WTC11 (cell line): Measurements from ENCODE around the gene MYPN. TPM values are rescaled to one million over a fixed set of nuclear protein-coding genes. Genes with fewer than 3 reads are reported as not detected.

Experiments used
- ATAC-seq: fragments of 200-7000 bp; cut with Tn5 transposase; 2 replicates; pipeline ENCODE4 v1.10.0; 2021; ENCODE audit warnings: mild to moderate bottlenecking, moderate library complexity
- CTCF ChIA-PET: fragments of 300-600 bp; sonication (Branson Sonifier 250); formaldehyde crosslinking; loops from one replicate; lab custom pipeline; 2021; ENCODE audit warnings: antibody characterized with exemption; lab: Charles Lee
- POLR2A ChIA-PET: fragments of 350-600 bp; sonication (Branson Sonifier 250); formaldehyde crosslinking; loops from one replicate; lab custom pipeline; 2021; ENCODE audit warnings: antibody characterized with exemption; lab: Charles Lee
- DNase-seq: peaks from one replicate; pipeline ENCODE4 v3.0.0; 2021; ENCODE audit warnings: low spot score
- H3K27ac Mint-ChIP-seq: 2 replicates; pipeline ENCODE4 v1.8.0; 2021; ENCODE audit warnings: mixed read lengths
- H3K27me3 Mint-ChIP-seq: 2 replicates; pipeline ENCODE4 v1.8.0; 2021; ENCODE audit warnings: low read depth, mild to moderate bottlenecking, moderate library complexity, mixed read lengths
- H3K36me3 Mint-ChIP-seq: 2 replicates; pipeline ENCODE4 v1.8.0; 2021; ENCODE audit warnings: mixed read lengths
- H3K4me1 Mint-ChIP-seq: 2 replicates; pipeline ENCODE4 v1.8.0; 2022; ENCODE audit warnings: mixed read lengths
- H3K4me3 Mint-ChIP-seq: 2 replicates; pipeline ENCODE4 v1.8.0; 2021; ENCODE audit warnings: mild to moderate bottlenecking, moderate library complexity, mixed read lengths
- H3K9me3 Mint-ChIP-seq: 2 replicates; pipeline ENCODE4 v1.8.0; 2021; ENCODE audit warnings: mixed read lengths
- ATF3 ChIP-seq: sonication (generic); formaldehyde crosslinking; conservative IDR thresholded peaks from 2 replicates; pipeline ENCODE4 v1.8.1; 2022; ENCODE audit warnings: mild to moderate bottlenecking, missing genetic modification reagents
- CDX4 ChIP-seq: fragments of 250-450 bp; sonication (Bioruptor Pico); IDR thresholded peaks from 2 replicates; pipeline ENCODE4 v1.9.0; 2021; ENCODE audit warnings: moderate library complexity, mild to moderate bottlenecking, inconsistent platforms, borderline replicate concordance
- CREM ChIP-seq: sonication (generic); formaldehyde crosslinking; IDR thresholded peaks from 2 replicates; pipeline ENCODE4 v1.8.1; 2022; ENCODE audit warnings: mild to moderate bottlenecking, missing genetic modification reagents, moderate library complexity
- ESRRA ChIP-seq: sonication (generic); formaldehyde crosslinking; IDR thresholded peaks from 2 replicates; pipeline ENCODE4 v1.8.1; 2022; ENCODE audit warnings: mild to moderate bottlenecking, missing genetic modification reagents, borderline replicate concordance
- ETV6 ChIP-seq: sonication (generic); formaldehyde crosslinking; IDR thresholded peaks from 2 replicates; pipeline ENCODE4 v1.8.1; 2022; ENCODE audit warnings: mild to moderate bottlenecking, missing genetic modification reagents
- FOXJ3 ChIP-seq: sonication (generic); formaldehyde crosslinking; IDR thresholded peaks from 2 replicates; pipeline ENCODE4 v1.9.0; 2021; ENCODE audit warnings: missing genetic modification reagents, mild to moderate bottlenecking, borderline replicate concordance
- FOXK1 ChIP-seq: sonication (generic); formaldehyde crosslinking; IDR thresholded peaks from 2 replicates; pipeline ENCODE4 v1.8.0; 2022; ENCODE audit warnings: mild to moderate bottlenecking, moderate library complexity, missing genetic modification reagents
- HMGXB4 ChIP-seq: sonication (generic); formaldehyde crosslinking; IDR thresholded peaks from 2 replicates; pipeline ENCODE4 v1.8.1; 2023; ENCODE audit warnings: mild to moderate bottlenecking, moderate library complexity, missing genetic modification reagents
- JUN ChIP-seq: sonication (generic); formaldehyde crosslinking; IDR thresholded peaks from 2 replicates; pipeline ENCODE4 v1.8.0; 2023; ENCODE audit warnings: mild to moderate bottlenecking, missing genetic modification reagents
- KAT7 ChIP-seq: sonication (generic); formaldehyde crosslinking; IDR thresholded peaks from 2 replicates; pipeline ENCODE4 v1.8.1; 2023; ENCODE audit warnings: missing genetic modification reagents, mild to moderate bottlenecking, borderline replicate concordance
- MYBL2 ChIP-seq: sonication (generic); formaldehyde crosslinking; IDR thresholded peaks from 2 replicates; pipeline ENCODE4 v1.8.1; 2023; ENCODE audit warnings: mild to moderate bottlenecking, moderate library complexity, missing genetic modification reagents
- NR1H2 ChIP-seq: sonication (generic); formaldehyde crosslinking; IDR thresholded peaks from 2 replicates; pipeline ENCODE4 v1.9.0; 2021; ENCODE audit warnings: mild to moderate bottlenecking, moderate library complexity, missing genetic modification reagents
- OVOL2 ChIP-seq: fragments of 250-450 bp; sonication (Bioruptor Pico); IDR thresholded peaks from 2 replicates; pipeline ENCODE4 v1.9.0; 2021; ENCODE audit warnings: mild to moderate bottlenecking, borderline replicate concordance
- SOX15 ChIP-seq: fragments of 250-450 bp; sonication (Bioruptor Pico); IDR thresholded peaks from 2 replicates; pipeline ENCODE4 v1.9.0; 2021; ENCODE audit warnings: mild to moderate bottlenecking
- ZBTB43 ChIP-seq: sonication (generic); formaldehyde crosslinking; IDR thresholded peaks from 2 replicates; pipeline ENCODE4 v1.8.1; 2023; ENCODE audit warnings: mild to moderate bottlenecking, missing genetic modification reagents
- ZNF138 ChIP-seq: sonication (generic); formaldehyde crosslinking; conservative IDR thresholded peaks from 2 replicates; pipeline ENCODE4 v1.8.1; 2022; ENCODE audit warnings: mild to moderate bottlenecking, moderate library complexity, missing genetic modification reagents
- ZNF232 ChIP-seq: sonication (generic); formaldehyde crosslinking; IDR thresholded peaks from 2 replicates; pipeline ENCODE4 v1.8.0; 2022; ENCODE audit warnings: mild to moderate bottlenecking, missing genetic modification reagents
- total RNA-seq: library from RNA; stranded (reverse); gene quantifications from 3 replicates; pipeline ENCODE4 v1.2.3, GENCODE V29; 2021
- TF ChIP-seq, protein P1 (sequence below): sonication (generic); formaldehyde crosslinking; IDR thresholded peaks from 2 replicates; pipeline ENCODE4 v1.8.1; 2022; ENCODE audit warnings: missing genetic modification reagents, borderline replicate concordance
- TF ChIP-seq, protein P2 (sequence below): fragments of 250-450 bp; sonication (Bioruptor Pico); IDR thresholded peaks from 2 replicates; pipeline ENCODE4 v1.9.0; 2021; ENCODE audit warnings: mild to moderate bottlenecking

The MYPN gene
- total RNA-seq, 1 experiment from 2014 or later, result not detected

- Mint-ChIP-seq H3K27ac (no peak overlapping the region), H3K36me3 (no peaks in the 10 kb centered on the region), H3K4me3 (no peak overlapping the region), H3K9me3 (no peaks in the 10 kb centered on the region), H3K27me3 (no peaks in the 10 kb centered on the region), H3K4me1 (peaks cover 10% of the 10 kb centered on the region; the same call in 1 of the 2 replicates)
- DNase-seq (no peak), ATAC-seq (no peak)
- ChIA-PET POLR2A (no interaction called here), CTCF (no interaction called here)
- no peak for TF ChIP-seq ETV6 (CRISPR knock-in tag)
- TF ChIP-seq, protein P1, sequence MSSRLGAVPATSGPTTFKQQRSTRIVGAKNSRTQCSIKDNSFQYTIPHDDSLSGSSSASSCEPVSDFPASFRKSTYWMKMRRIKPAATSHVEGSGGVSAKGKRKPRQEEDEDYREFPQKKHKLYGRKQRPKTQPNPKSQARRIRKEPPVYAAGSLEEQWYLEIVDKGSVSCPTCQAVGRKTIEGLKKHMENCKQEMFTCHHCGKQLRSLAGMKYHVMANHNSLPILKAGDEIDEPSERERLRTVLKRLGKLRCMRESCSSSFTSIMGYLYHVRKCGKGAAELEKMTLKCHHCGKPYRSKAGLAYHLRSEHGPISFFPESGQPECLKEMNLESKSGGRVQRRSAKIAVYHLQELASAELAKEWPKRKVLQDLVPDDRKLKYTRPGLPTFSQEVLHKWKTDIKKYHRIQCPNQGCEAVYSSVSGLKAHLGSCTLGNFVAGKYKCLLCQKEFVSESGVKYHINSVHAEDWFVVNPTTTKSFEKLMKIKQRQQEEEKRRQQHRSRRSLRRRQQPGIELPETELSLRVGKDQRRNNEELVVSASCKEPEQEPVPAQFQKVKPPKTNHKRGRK (CRISPR knock-in tag), result no peak
- TF ChIP-seq CREM, result no peak
- TF ChIP-seq ESRRA (CRISPR knock-in tag), result no peak
- TF ChIP-seq, protein P2, sequence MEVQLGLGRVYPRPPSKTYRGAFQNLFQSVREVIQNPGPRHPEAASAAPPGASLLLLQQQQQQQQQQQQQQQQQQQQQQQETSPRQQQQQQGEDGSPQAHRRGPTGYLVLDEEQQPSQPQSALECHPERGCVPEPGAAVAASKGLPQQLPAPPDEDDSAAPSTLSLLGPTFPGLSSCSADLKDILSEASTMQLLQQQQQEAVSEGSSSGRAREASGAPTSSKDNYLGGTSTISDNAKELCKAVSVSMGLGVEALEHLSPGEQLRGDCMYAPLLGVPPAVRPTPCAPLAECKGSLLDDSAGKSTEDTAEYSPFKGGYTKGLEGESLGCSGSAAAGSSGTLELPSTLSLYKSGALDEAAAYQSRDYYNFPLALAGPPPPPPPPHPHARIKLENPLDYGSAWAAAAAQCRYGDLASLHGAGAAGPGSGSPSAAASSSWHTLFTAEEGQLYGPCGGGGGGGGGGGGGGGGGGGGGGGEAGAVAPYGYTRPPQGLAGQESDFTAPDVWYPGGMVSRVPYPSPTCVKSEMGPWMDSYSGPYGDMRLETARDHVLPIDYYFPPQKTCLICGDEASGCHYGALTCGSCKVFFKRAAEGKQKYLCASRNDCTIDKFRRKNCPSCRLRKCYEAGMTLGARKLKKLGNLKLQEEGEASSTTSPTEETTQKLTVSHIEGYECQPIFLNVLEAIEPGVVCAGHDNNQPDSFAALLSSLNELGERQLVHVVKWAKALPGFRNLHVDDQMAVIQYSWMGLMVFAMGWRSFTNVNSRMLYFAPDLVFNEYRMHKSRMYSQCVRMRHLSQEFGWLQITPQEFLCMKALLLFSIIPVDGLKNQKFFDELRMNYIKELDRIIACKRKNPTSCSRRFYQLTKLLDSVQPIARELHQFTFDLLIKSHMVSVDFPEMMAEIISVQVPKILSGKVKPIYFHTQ (CRISPR knock-in tag), result no peak
- TF ChIP-seq OVOL2 (CRISPR knock-in tag), result no peak
Observed at GRCh38 chr10:68108653-68109052, 635 bp upstream of the MYPN start.

- no peak for TF ChIP-seq ATF3 (CRISPR knock-in tag)
- no peak for TF ChIP-seq CDX4 (CRISPR knock-in tag)
- no peak for TF ChIP-seq FOXJ3 (CRISPR knock-in tag)
- TF ChIP-seq HMGXB4 (CRISPR knock-in tag), result no peak
- no peak for TF ChIP-seq ZNF138 (CRISPR knock-in tag)
- no peak for TF ChIP-seq ZBTB43 (CRISPR knock-in tag)
- TF ChIP-seq MYBL2 (CRISPR knock-in tag), result no peak
- no peak for TF ChIP-seq NR1H2
- no peak for TF ChIP-seq SOX15 (CRISPR knock-in tag)
- TF ChIP-seq JUN (CRISPR knock-in tag), result no peak
- TF ChIP-seq KAT7, result no peak
- TF ChIP-seq ZNF232 (CRISPR knock-in tag), result no peak
- TF ChIP-seq FOXK1 (CRISPR knock-in tag), result no peak
- H3K27ac Mint-ChIP-seq, result no peak overlapping the region
- no peaks in the 10 kb centered on the region for H3K9me3 Mint-ChIP-seq
- no peak overlapping the region for H3K4me3 Mint-ChIP-seq
- no peaks in the 10 kb centered on the region for H3K27me3 Mint-ChIP-seq
- DNase-seq, result no peak
- ChIA-PET POLR2A (no interaction called here), CTCF (no interaction called here)
- peaks cover 10% of the 10 kb centered on the region; the same call in 1 of the 2 replicates for H3K4me1 Mint-ChIP-seq
- ATAC-seq, result no peak
- no peaks in the 10 kb centered on the region for H3K36me3 Mint-ChIP-seq
Observed at GRCh38 chr10:68110027-68110426, 739 bp downstream of the MYPN start.
